B cell (primary cell): ENCODE data around the gene FAM53B. TPM values are rescaled to one million over a fixed set of nuclear protein-coding genes. Genes with fewer than 3 reads are reported as not detected.

Source experiments
- ATAC-seq: fragments of 200-7000 bp; cut with Tn5 transposase; one replicate; pipeline ENCODE4 v1.10.0; 2021; ENCODE audit warnings: low read depth, mild to moderate bottlenecking, moderate number of reproducible peaks, moderate library complexity
- CTCF ChIA-PET: fragments of 350-600 bp; sonication (Branson Sonifier 250); formaldehyde crosslinking; loops from one replicate; lab custom pipeline; 2021; ENCODE audit warnings: antibody characterized with exemption, inconsistent platforms; lab: Charles Lee
- POLR2A ChIA-PET: fragments of 350-600 bp; sonication (Branson Sonifier 250); formaldehyde crosslinking; loops from one replicate; lab custom pipeline; 2021; ENCODE audit warnings: antibody characterized with exemption; lab: Charles Lee
- DNase-seq: peaks from one replicate; pipeline ENCODE4 v3.0.0; 2013
- H2AFZ ChIP-seq: 2 replicates; pipeline ENCODE4 v1.6.1; 2012; ENCODE audit warnings: mild to moderate bottlenecking, low read depth, low read length; ENCODE audit not compliant: insufficient read depth, poor library complexity, severe bottlenecking
- H3K27ac ChIP-seq, 2 donors: 1 replicate in 1 of 2; 2 replicates in 1 of 2; pipeline ENCODE4 v1.5.1; 2012 to 2013; ENCODE audit warnings: low read length in 2 of 2, mild to moderate bottlenecking in 2 of 2, moderate library complexity in 1 of 2
- H3K27me3 ChIP-seq, 4 experiments: fragments of 200-600 bp in 1 of 4; sonication (generic) in 1 of 4; replicated peaks in 1 of 4; 1 replicate in 2 of 4; 2 replicates in 2 of 4; pipeline versions ENCODE4 v1.6.1 to v1.7.0; 2013 to 2016; ENCODE audit warnings: low read length in 3 of 4, mild to moderate bottlenecking in 2 of 4, mixed read lengths in 1 of 4, moderate library complexity in 1 of 4; ENCODE audit not compliant: insufficient read depth in 4 of 4, control insufficient read depth in 3 of 4; ENCODE audit errors: control extremely low read depth in 1 of 4
- H3K36me3 ChIP-seq, 2 experiments: replicated peaks in 1 of 2; 1 replicate in 1 of 2; 2 replicates in 1 of 2; pipeline versions ENCODE4 v1.6.1 to v1.7.1; 2013; ENCODE audit warnings: low read length in 1 of 2; ENCODE audit not compliant: insufficient read depth in 2 of 2, control insufficient read depth in 1 of 2; ENCODE audit errors: control extremely low read depth in 1 of 2, extremely low read depth in 1 of 2
- H3K4me1 ChIP-seq, 2 donors: fragments of 200-600 bp in 1 of 2; sonication (generic) in 1 of 2; 1 replicate in 1 of 2; 2 replicates in 1 of 2; pipeline versions ENCODE4 v1.5.1 to v1.6.1; 2013 to 2017; ENCODE audit warnings: low read length in 2 of 2; ENCODE audit not compliant: control insufficient read depth in 2 of 2, insufficient read depth in 2 of 2
- H3K4me2 ChIP-seq: replicated peaks from 2 replicates; pipeline ENCODE3; 2012; ENCODE audit warnings: mild to moderate bottlenecking, low read depth, low read length; ENCODE audit not compliant: poor library complexity, severe bottlenecking
- H3K4me3 ChIP-seq, 5 experiments: fragments of 200-600 bp in 1 of 5; sonication (generic) in 1 of 5; 1 replicate in 3 of 5; 2 replicates in 2 of 5; pipeline versions ENCODE4 v1.5.1 to v1.7.0; 2011 to 2016; ENCODE audit warnings: low read length in 4 of 5, mild to moderate bottlenecking in 4 of 5, low read depth in 2 of 5, control low read depth in 1 of 5, moderate library complexity in 1 of 5; ENCODE audit not compliant: insufficient read depth in 1 of 5; ENCODE audit errors: control extremely low read depth in 1 of 5, extremely low read depth in 1 of 5
- H3K79me2 ChIP-seq: fragments of 200-600 bp; sonication (generic); one replicate; pipeline ENCODE4 v1.6.0; 2016; ENCODE audit warnings: low read length; ENCODE audit not compliant: control insufficient read depth, insufficient read depth
- H3K9ac ChIP-seq: fragments of 200-600 bp; sonication (generic); 2 replicates; pipeline ENCODE4 v1.6.1; 2017; ENCODE audit warnings: mild to moderate bottlenecking, low read length, moderate library complexity
- H3K9me3 ChIP-seq, 3 donors: one replicate each; pipeline versions ENCODE4 v1.6.1 to v1.7.1; 2013; ENCODE audit warnings: low read length in 2 of 3; ENCODE audit not compliant: control insufficient read depth in 2 of 3, insufficient read depth in 1 of 3; ENCODE audit errors: control extremely low read depth in 1 of 3
- H4K20me1 ChIP-seq: 2 replicates; pipeline ENCODE4 v1.6.0; 2012; ENCODE audit warnings: mild to moderate bottlenecking, low read length; ENCODE audit not compliant: insufficient read depth, control insufficient read depth, poor library complexity, severe bottlenecking
- H3K27ac Mint-ChIP-seq: one replicate; pipeline ENCODE4 v1.8.0; 2021; ENCODE audit warnings: mixed read lengths
- H3K27me3 Mint-ChIP-seq: one replicate; pipeline ENCODE4 v1.8.0; 2021; ENCODE audit warnings: mixed read lengths
- H3K4me1 Mint-ChIP-seq: one replicate; pipeline ENCODE4 v1.8.0; 2021; ENCODE audit warnings: mixed read lengths
- H3K4me3 Mint-ChIP-seq: one replicate; pipeline ENCODE4 v1.8.0; 2021; ENCODE audit warnings: mixed read lengths
- H3K9me3 Mint-ChIP-seq: one replicate; pipeline ENCODE4 v1.8.0; 2022; ENCODE audit warnings: mixed read lengths; ENCODE audit not compliant: insufficient read depth
- CTCF ChIP-seq: fragments of 200-600 bp; IDR thresholded peaks from one replicate; pipeline ENCODE4 v1.8.0; 2022; ENCODE audit warnings: antibody characterized with exemption, mild to moderate bottlenecking
- EZH2 ChIP-seq: IDR thresholded peaks from 2 replicates; pipeline ENCODE4 v1.6.1; 2012; ENCODE audit warnings: borderline replicate concordance, low read depth, mild to moderate bottlenecking, moderate library complexity, low read length; ENCODE audit not compliant: insufficient read depth, poor library complexity, severe bottlenecking
- WGBS: methylation state at CpG from one replicate; pipeline ENCODE4 v1.1.5; 2013; ENCODE audit warnings: missing lambda C conversion rate; ENCODE audit not compliant: insufficient coverage; 5-methylcytosine and 5-hydroxymethylcytosine counted together
- intact Hi-C: fragments of 100-400 bp; cut with micrococcal nuclease; formaldehyde crosslinking; loops from one replicate; pipeline ENCODE4 v1.10.0; 2022
- polyA plus RNA-seq: library from polyadenylated mRNA; depleted of rRNA; stranded (reverse); fragments of >200 nt; gene quantifications from 2 replicates; pipeline ENCODE4 v1.2.3, GENCODE V29; 2012
- total RNA-seq, 2 donors: library from RNA; stranded (reverse); fragments of 120-200 nt in 1 of 2; gene quantifications; 1 replicate in 1 of 2; 2 replicates in 1 of 2; pipeline versions ENCODE4 v1.2.3 to v1.2.4, GENCODE V29; 2013 to 2022

The FAM53B gene
- total and polyA plus RNA-seq, 2 donors (not counting 1 experiment from before 2014, with no cell fraction given) = 51.2 to 186 TPM

GRCh38 chr10:124626759-124627380 is 117.3 kb downstream of the FAM53B start:
- Histone ChIP-seq H3K4me1 (peaks cover 100% of the 10 kb centered on the region in 2 donors), H3K9me3 (peaks cover 0 to 4% (median 0%) of the 10 kb centered on the region in 3 donors), H3K4me2 (peak overlapping the region; percentile 63), H4K20me1 (peaks cover 10% of the 10 kb centered on the region), H3K27ac (peak overlapping the region; percentile 83 to 97), H3K36me3 (peaks cover 0 to 36% of the 10 kb centered on the region in 2 experiments), H3K79me2 (peaks cover 100% of the 10 kb centered on the region), H3K9ac (peak overlapping the region; percentile 45), H2AFZ (no peak overlapping the region), H3K4me3 (peak overlapping the region in 1 of 5 experiments; percentile 30), H3K27me3 (no peaks in the 10 kb centered on the region)
- H3K4me3 Mint-ChIP-seq = peak overlapping the region; percentile 62
- peaks cover 94% of the 10 kb centered on the region for H3K4me1 Mint-ChIP-seq
- no peaks in the 10 kb centered on the region for H3K27me3 Mint-ChIP-seq
- POLR2A ChIA-PET = interaction anchor here (0.5 to 3.9 kb wide), 13 partner anchors 10 to 115 kb away, joined by 3 to 19 read pairs (median 4); no protein-coding TSS in a partner anchor
- peak overlapping the region; percentile 99 for H3K27ac Mint-ChIP-seq
- H3K9me3 Mint-ChIP-seq = no peaks in the 10 kb centered on the region
- peak; percentile 82 for DNase-seq
- ATAC-seq = peak; percentile 81
- intact Hi-C loops = loop anchor here (1.0 to 2.0 kb wide), 3 partner anchors 8 to 114 kb away; no protein-coding TSS in a partner anchor
- TF ChIP-seq EZH2 (no peak), CTCF (peak; percentile 16)
- CTCF ChIA-PET = interaction anchor here (0.7 to 7.5 kb wide), 25 partner anchors 10 to 119 kb away, joined by 3 to 100 read pairs (median 6); no protein-coding TSS in a partner anchor
- WGBS = 23% methylated on average over 12 of the region's 13 CpGs

- DNase-seq (no peak), ATAC-seq (no peak)
- Histone ChIP-seq H4K20me1 (no peaks in the 10 kb centered on the region), H3K9me3 (peaks cover 0 to 4% (median 0%) of the 10 kb centered on the region in 3 donors), H3K27ac (peak overlapping the region; percentile 83 to 97), H3K27me3 (no peaks in the 10 kb centered on the region), H3K4me2 (peak overlapping the region; percentile 63), H3K4me3 (no peak overlapping the region), H2AFZ (no peak overlapping the region), H3K36me3 (peaks cover 0 to 44% of the 10 kb centered on the region in 2 experiments), H3K79me2 (peaks cover 100% of the 10 kb centered on the region), H3K4me1 (peaks cover 100% of the 10 kb centered on the region in 2 donors), H3K9ac (peak overlapping the region; percentile 45)
- intact Hi-C loops = loop anchor here (2.0 kb wide), 1 partner anchor 115 kb away; no protein-coding TSS in a partner anchor
- CTCF ChIA-PET = interaction anchor here (1.2 to 7.5 kb wide), 10 partner anchors 11 to 116 kb away, joined by 3 to 100 read pairs (median 12); no protein-coding TSS in a partner anchor
- Mint-ChIP-seq H3K9me3 (no peaks in the 10 kb centered on the region), H3K27ac (peak overlapping the region; percentile 99), H3K4me1 (peaks cover 95% of the 10 kb centered on the region), H3K27me3 (no peaks in the 10 kb centered on the region), H3K4me3 (peak overlapping the region; percentile 16)
- POLR2A ChIA-PET = interaction anchor here (0.6 to 3.9 kb wide), 4 partner anchors 24 to 116 kb away, joined by 3 to 19 read pairs (median 6); no protein-coding TSS in a partner anchor
- 90% methylated on average over 23 of the region's 23 CpGs for WGBS
- TF ChIP-seq CTCF = no peak
- no peak for TF ChIP-seq EZH2
Observed at GRCh38 chr10:124625831-124626238, 118.3 kb downstream of the FAM53B start.
